Sigmoid colon (tissue), 7 donors: Measurements from ENCODE around the gene LIMK2. TPM values are rescaled to one million over a fixed set of nuclear protein-coding genes. Genes with fewer than 3 reads are reported as not detected.

ENCODE experiments used
- DNase-seq: peaks from one replicate; pipeline ENCODE4 v3.0.0-alpha.2; 2019
- H3K27ac ChIP-seq, 4 donors: fragments of 200-600 bp; sonication (generic); one replicate each; pipeline ENCODE4 v1.5.1; 2016 to 2019; ENCODE audit warnings: mild to moderate bottlenecking in 1 of 4
- H3K27me3 ChIP-seq, 3 donors: fragments of 200-600 bp; sonication (generic); one replicate each; pipeline ENCODE4 v1.5.1; 2019; ENCODE audit warnings: mild to moderate bottlenecking in 1 of 3
- H3K36me3 ChIP-seq, 4 donors: fragments of 200-600 bp; sonication (generic); one replicate each; pipeline ENCODE4 v1.5.1; 2016 to 2019
- H3K4me1 ChIP-seq, 4 donors: fragments of 200-600 bp; sonication (generic); one replicate each; pipeline ENCODE4 v1.5.1; 2017 to 2019
- H3K4me3 ChIP-seq, 4 donors: fragments of 200-600 bp; sonication (generic); one replicate each; pipeline ENCODE4 v1.5.1; 2017 to 2019; ENCODE audit warnings: mild to moderate bottlenecking in 2 of 4, moderate library complexity in 1 of 4
- H3K9me3 ChIP-seq, 4 donors: fragments of 200-600 bp in 3 of 4; sonication (generic) in 3 of 4; one replicate each; pipeline versions ENCODE4 v1.5.1 to v1.6.1; 2013 to 2019
- EP300 ChIP-seq, 4 donors: sonication (generic); formaldehyde crosslinking; IDR thresholded peaks; one replicate each; pipeline ENCODE4 v1.6.1; 2017; ENCODE audit warnings: antibody characterized with exemption in 4 of 4
- POLR2A ChIP-seq, 2 donors: fragments of 450-650 bp; IDR thresholded peaks; one replicate each; pipeline ENCODE4 v1.6.1; 2016; ENCODE audit warnings: antibody characterized with exemption in 2 of 2, mild to moderate bottlenecking in 2 of 2, moderate library complexity in 2 of 2
- POLR2AphosphoS5 ChIP-seq, 4 donors: sonication (generic); formaldehyde crosslinking; IDR thresholded peaks; one replicate each; pipeline ENCODE4 v1.6.1; 2017; ENCODE audit warnings: antibody characterized with exemption in 4 of 4
- WGBS, 2 donors: extraction: QIAGEN DNeasy Blood & Tissue Kit; methylation state at CpG; one replicate each; pipeline ENCODE4 v1.1.7; 2013; 5-methylcytosine and 5-hydroxymethylcytosine counted together
- intact Hi-C: fragments of 100-400 bp; cut with DNase I; formaldehyde crosslinking; loops from one replicate; pipeline ENCODE4 v1.15.1; 2023
- polyA plus RNA-seq, 3 donors: library from polyadenylated mRNA; stranded (reverse); fragments of 200-250 nt; gene quantifications; one replicate each; pipeline ENCODE4 v1.2.3, GENCODE V29; 2013
- total RNA-seq, 4 donors: library from RNA; depleted of rRNA; stranded (reverse); fragments of >200 nt; gene quantifications; one replicate each; pipeline ENCODE4 v1.1.0, GENCODE V29; 2016
- TF ChIP-seq, protein P1 (sequence below), 4 experiments: fragments of 450-650 bp in 3 of 4; fragments of 200-600 bp in 1 of 4; IDR thresholded peaks; one replicate each; pipeline ENCODE4 v1.5.1; 2016 to 2019; ENCODE audit warnings: antibody characterized with exemption in 4 of 4, mild to moderate bottlenecking in 3 of 4, moderate library complexity in 2 of 4
- donor health status: healthy with polysubstance abuse.
- donor health status: Bipolar disorder and iron deficiency.
- donor health status: healthy.

LIMK2 gene
- total and polyA plus RNA-seq, 7 donors = 10.3 to 58.7 (median 20.8) TPM

DNA sequence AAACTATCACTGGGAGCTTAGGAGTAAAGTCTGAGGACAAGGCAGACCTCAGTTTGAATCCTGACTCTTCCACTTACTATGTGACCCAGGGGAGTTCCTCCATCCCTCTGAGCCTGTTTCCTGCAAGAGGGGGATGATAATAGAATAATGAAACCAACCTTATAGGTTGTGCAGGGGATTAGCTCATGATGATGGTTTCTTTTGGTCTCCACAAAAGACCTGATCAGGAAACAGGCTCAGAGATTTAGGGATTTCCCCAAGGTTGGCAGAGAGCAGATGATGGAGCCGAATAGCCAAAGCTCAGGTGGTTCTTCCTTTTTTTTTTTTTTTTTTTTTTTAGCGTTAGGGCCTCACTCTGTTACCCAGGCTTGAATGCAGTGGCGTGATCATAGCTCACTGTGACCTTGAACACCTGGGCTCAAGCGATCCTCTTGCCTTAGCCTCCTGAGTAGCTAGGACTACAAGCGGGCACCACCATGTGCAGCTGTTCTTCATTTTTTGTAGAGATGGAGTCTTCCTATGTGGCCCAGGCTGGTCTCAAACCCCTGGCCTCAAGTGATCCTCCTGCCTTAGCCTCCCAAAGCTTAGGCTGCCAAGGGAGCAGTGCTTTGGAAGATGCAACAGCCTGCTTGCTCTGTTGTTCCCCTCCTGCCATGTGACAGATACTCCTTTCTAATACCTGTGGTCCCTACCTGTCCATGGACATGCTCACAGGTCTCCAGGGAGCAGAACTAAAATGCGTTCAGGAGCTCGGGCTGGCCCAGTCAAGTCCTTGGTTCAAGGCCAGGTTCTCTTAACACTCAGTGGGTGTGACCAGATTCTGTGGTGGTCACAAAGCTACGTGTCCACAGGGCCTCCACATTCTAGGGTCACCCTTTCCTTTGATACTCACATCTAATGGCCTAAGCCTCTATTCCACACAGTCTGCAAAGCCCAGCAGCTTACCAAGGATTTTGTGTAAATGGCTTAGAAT is 111.8 kb downstream of the LIMK2 start:
- no peaks in the 10 kb centered on the region for H3K9me3 ChIP-seq
- H3K4me1 ChIP-seq = no peaks in the 10 kb centered on the region
- H3K27me3 ChIP-seq = no peaks in the 10 kb centered on the region
- intact Hi-C loops = no loop called here
- no peak overlapping the region for H3K27ac ChIP-seq
- 90 to 91% methylated on average over 8 of the region's 8 CpGs for WGBS, 2 donors
- TF ChIP-seq, protein P1, sequence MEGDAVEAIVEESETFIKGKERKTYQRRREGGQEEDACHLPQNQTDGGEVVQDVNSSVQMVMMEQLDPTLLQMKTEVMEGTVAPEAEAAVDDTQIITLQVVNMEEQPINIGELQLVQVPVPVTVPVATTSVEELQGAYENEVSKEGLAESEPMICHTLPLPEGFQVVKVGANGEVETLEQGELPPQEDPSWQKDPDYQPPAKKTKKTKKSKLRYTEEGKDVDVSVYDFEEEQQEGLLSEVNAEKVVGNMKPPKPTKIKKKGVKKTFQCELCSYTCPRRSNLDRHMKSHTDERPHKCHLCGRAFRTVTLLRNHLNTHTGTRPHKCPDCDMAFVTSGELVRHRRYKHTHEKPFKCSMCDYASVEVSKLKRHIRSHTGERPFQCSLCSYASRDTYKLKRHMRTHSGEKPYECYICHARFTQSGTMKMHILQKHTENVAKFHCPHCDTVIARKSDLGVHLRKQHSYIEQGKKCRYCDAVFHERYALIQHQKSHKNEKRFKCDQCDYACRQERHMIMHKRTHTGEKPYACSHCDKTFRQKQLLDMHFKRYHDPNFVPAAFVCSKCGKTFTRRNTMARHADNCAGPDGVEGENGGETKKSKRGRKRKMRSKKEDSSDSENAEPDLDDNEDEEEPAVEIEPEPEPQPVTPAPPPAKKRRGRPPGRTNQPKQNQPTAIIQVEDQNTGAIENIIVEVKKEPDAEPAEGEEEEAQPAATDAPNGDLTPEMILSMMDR (IDR thresholded peaks at IDR 0.05) = no peak
- TF ChIP-seq POLR2A (IDR thresholded peaks at IDR 0.05) = no peak
- TF ChIP-seq POLR2AphosphoS5 (IDR thresholded peaks at IDR 0.05) = no peak
- no peak for TF ChIP-seq EP300 (IDR thresholded peaks at IDR 0.05)
- peaks cover 5 to 40% (median 29%) of the 10 kb centered on the region in 4 donors for H3K36me3 ChIP-seq
- DNase-seq = no peak
- no peak overlapping the region for H3K4me3 ChIP-seq

DNA sequence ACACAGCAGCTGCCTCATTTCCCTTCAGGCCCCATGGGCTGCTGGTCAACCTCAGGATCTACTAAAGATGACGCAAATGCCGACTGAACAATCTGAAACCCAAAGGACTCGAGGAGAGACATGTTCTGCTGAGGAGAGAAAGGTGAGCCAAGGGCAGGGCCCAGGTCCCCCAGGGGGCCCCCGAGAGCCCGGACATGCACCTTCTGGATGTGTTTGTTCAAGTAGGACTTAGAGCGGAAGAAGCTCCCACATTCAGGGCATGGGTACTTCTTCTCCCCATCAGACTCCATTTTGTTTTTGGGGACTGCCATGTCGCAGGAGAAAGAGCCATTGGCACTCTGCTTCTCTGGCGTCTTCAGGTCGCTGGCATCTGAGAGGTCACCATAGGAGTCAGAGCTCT is 114.8 kb downstream of the LIMK2 start:
- intact Hi-C loops = no loop called here
- WGBS, 2 donors = 94 to 96% methylated on average over 9 of the region's 9 CpGs
- Histone ChIP-seq H3K36me3 (peaks cover 9 to 70% (median 41%) of the 10 kb centered on the region in 4 donors), H3K4me3 (no peak overlapping the region), H3K27me3 (no peaks in the 10 kb centered on the region), H3K27ac (no peak overlapping the region), H3K9me3 (no peaks in the 10 kb centered on the region), H3K4me1 (no peaks in the 10 kb centered on the region)
- no peak for DNase-seq
- TF ChIP-seq POLR2A (IDR thresholded peaks at IDR 0.05) (no peak), EP300 (IDR thresholded peaks at IDR 0.05) (no peak), POLR2AphosphoS5 (IDR thresholded peaks at IDR 0.05) (no peak)
- TF ChIP-seq, protein P1 (IDR thresholded peaks at IDR 0.05) = no peak

DNA sequence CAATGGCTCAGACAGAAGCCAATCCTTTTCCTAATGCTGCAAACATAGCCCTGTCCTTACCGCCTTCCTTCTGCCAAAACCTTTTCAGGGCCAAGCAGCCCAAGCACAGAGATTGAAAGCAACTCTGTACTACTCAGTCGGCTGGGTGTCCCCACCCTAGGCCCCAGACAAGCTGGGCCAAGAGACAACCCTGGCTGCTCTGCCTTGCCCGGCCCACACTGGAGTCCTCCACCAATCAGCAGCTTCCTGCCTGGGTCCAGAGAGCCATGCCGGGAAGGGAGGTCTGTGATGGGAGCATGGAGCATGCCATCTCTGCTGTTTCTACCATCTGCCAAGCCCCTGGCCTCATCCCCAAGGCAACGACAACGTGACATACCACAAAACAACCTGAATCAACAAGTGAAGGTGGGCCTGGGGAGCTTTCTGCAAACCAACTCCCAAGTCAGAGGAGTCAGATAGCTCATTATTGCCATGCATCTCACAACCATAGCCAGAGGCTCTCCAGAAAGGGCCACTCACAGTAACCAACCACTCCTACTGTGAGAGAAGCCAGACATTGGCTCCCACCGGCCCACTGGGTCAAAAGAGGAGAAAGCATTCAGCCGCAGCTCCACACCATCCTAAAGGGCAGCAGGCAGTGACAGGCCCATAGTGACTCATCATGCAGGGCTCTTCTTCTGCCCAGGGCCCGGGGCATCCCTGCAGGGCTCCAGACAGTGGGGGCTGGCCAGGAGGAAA is 115.9 kb downstream of the LIMK2 start:
- no peak for DNase-seq
- TF ChIP-seq POLR2AphosphoS5 (IDR thresholded peaks at IDR 0.05) = no peak
- TF ChIP-seq EP300 (IDR thresholded peaks at IDR 0.05) = no peak
- TF ChIP-seq POLR2A (IDR thresholded peaks at IDR 0.05) = no peak
- TF ChIP-seq, protein P1 (IDR thresholded peaks at IDR 0.05) = no peak
- intact Hi-C loops = no loop called here
- H3K27ac ChIP-seq = peak overlapping the region in 1 of 4 donors; percentile 20
- no peaks in the 10 kb centered on the region for H3K9me3 ChIP-seq
- H3K4me1 ChIP-seq = no peaks in the 10 kb centered on the region
- peaks cover 17 to 81% (median 46%) of the 10 kb centered on the region in 4 donors for H3K36me3 ChIP-seq
- 90 to 91% methylated on average over 9 of the region's 9 CpGs for WGBS, 2 donors
- no peak overlapping the region for H3K4me3 ChIP-seq
- H3K27me3 ChIP-seq = no peaks in the 10 kb centered on the region

DNA sequence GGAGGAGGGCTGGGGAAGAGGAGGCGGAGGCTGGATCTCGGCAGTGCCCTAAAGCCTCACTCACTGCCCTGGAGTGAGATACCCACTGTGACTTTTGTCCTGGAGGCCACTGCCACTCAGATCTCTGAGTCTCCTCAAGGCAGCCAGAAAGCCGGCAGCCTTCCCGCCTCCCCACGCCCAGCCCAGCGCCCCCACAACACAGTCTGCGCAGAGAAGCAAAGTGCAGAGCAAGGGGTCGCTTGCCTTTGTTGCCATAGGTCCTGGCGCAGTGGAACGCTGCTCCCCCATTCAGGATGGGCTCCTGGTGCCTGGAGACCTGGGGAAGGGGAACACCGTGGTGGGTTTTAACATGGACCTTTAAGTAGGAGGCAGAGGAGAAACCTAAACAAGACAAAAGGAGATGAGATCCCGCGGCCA is 116.5 kb downstream of the LIMK2 start:
- 94 to 95% methylated on average over 13 of the region's 13 CpGs for WGBS, 2 donors
- peak overlapping the region in 1 of 4 donors; percentile 20 for H3K27ac ChIP-seq
- DNase-seq = no peak
- H3K4me1 ChIP-seq = no peaks in the 10 kb centered on the region
- no peaks in the 10 kb centered on the region for H3K9me3 ChIP-seq
- intact Hi-C loops = no loop called here
- TF ChIP-seq POLR2AphosphoS5 (IDR thresholded peaks at IDR 0.05) = no peak
- H3K36me3 ChIP-seq = peaks cover 17 to 87% (median 48%) of the 10 kb centered on the region in 4 donors
- no peak overlapping the region for H3K4me3 ChIP-seq
- no peaks in the 10 kb centered on the region for H3K27me3 ChIP-seq

DNA sequence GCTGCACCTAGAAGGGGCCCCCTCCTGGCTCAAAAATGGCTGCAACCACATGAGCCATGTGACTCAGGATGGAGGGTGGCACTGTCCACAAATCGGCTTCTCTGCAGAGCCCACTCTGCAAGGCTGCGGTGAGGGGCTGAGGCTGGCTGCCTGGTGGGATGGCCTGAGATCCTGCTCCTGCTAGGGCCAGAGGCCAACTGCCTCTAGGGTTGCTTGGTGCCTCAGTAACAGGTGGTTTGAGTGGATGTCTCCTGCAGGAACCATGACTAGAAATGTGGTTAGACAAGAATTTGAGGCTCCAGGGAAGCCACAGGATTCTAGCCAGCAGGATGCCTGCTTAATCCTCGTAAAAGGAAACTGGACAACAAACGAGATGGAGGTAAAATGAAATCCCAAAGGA is 116.9 kb downstream of the LIMK2 start:
- H3K36me3 ChIP-seq = peaks cover 17 to 92% (median 53%) of the 10 kb centered on the region in 4 donors
- H3K4me1 ChIP-seq = peaks cover 0 to 2% (median 0%) of the 10 kb centered on the region in 4 donors
- H3K4me3 ChIP-seq = no peak overlapping the region
- DNase-seq = no peak
- WGBS, 2 donors = 84 to 86% methylated on average over 4 of the region's 4 CpGs
- intact Hi-C loops = no loop called here
- no peaks in the 10 kb centered on the region for H3K9me3 ChIP-seq
- TF ChIP-seq POLR2AphosphoS5 (IDR thresholded peaks at IDR 0.05) (no peak), POLR2A (IDR thresholded peaks at IDR 0.05) (no peak), EP300 (IDR thresholded peaks at IDR 0.05) (no peak)
- TF ChIP-seq, protein P1 (IDR thresholded peaks at IDR 0.05) = no peak
- H3K27ac ChIP-seq = peak overlapping the region in 1 of 4 donors; percentile 20
- H3K27me3 ChIP-seq = no peaks in the 10 kb centered on the region
